Fibroblast of skin of left biceps (primary cell): ENCODE results near the gene CFAP99.
"Not testable (repeated sequence)": the region's sequence is repeated elsewhere in the genome, so short reads cannot be mapped to it uniquely, and the experiment has no call there.

ENCODE experiments used
- DNase-seq, 2 experiments: peaks; one replicate each; pipeline ENCODE4 v3.0.0-alpha.2; 2013; ENCODE audit warnings: low read depth in 2 of 2

The CFAP99 gene

GRCh38 chr4:2446656-2447564, 28.2 kb downstream of the CFAP99 start:
- no peak for DNase-seq

GRCh38 chr4:2448589-2448988, 29.8 kb downstream of the CFAP99 start:
- no peak for DNase-seq

GRCh38 chr4:2449051-2449450, 30.3 kb downstream of the CFAP99 start:
- no peak for DNase-seq

GRCh38 chr4:2449511-2450392, 31.0 kb downstream of the CFAP99 start:
- DNase-seq, result no peak

GRCh38 chr4:2450394-2451035, 31.8 kb downstream of the CFAP99 start:
- no peak for DNase-seq

- DNase-seq, result no peak
Observed at GRCh38 chr4:2451036-2451520, 32.3 kb downstream of the CFAP99 start.

- DNase-seq, result no peak
Observed at GRCh38 chr4:2451821-2452785, 33.3 kb downstream of the CFAP99 start.

GRCh38 chr4:2457481-2458295, 38.9 kb downstream of the CFAP99 start:
- no peak for DNase-seq

- DNase-seq, result no peak
Observed at GRCh38 chr4:2458546-2459491, 40.1 kb downstream of the CFAP99 start.

- no peak for DNase-seq
Observed at GRCh38 chr4:2459589-2460349, 41.0 kb downstream of the CFAP99 start.

GRCh38 chr4:2461246-2461960, 42.6 kb downstream of the CFAP99 start:
- DNase-seq, result no peak

- no peak for DNase-seq
Observed at GRCh38 chr4:2462218-2462991, 43.6 kb downstream of the CFAP99 start.

- DNase-seq, result no peak
Observed at GRCh38 chr4:2462992-2463762, 44.4 kb downstream of the CFAP99 start.

- DNase-seq, result no peak
Observed at GRCh38 chr4:2465032-2465431, 46.3 kb downstream of the CFAP99 start.

GRCh38 chr4:2465544-2465943, 46.8 kb downstream of the CFAP99 start:
- not testable (repeated sequence) for DNase-seq
